Osteoblast (primary cell): ENCODE data around the gene EPHA10. TPM values are rescaled to one million over a fixed set of nuclear protein-coding genes. Genes with fewer than 3 reads are reported as not detected.
A peak's percentile ranks its signal among the peaks of the same experiment; 100 is the strongest.

Experiments used
- DNase-seq: peaks from one replicate; pipeline ENCODE4 v3.0.0; 2011; ENCODE audit warnings: low spot score, mixed read lengths; ENCODE audit not compliant: insufficient read length; ENCODE audit errors: missing footprints
- H2AFZ ChIP-seq: 2 replicates; pipeline ENCODE4 v1.6.0; 2011; ENCODE audit warnings: mild to moderate bottlenecking, low read length
- H3K27ac ChIP-seq: 2 replicates; pipeline ENCODE4 v1.5.1; 2011; ENCODE audit warnings: mild to moderate bottlenecking, low read depth, low read length, moderate library complexity
- H3K27me3 ChIP-seq: 2 replicates; pipeline ENCODE4 v1.6.0; 2012; ENCODE audit warnings: mild to moderate bottlenecking, control low read depth, inconsistent platforms, low read length, moderate library complexity; ENCODE audit not compliant: insufficient read depth
- H3K36me3 ChIP-seq: 2 replicates; pipeline ENCODE4 v1.5.1; 2011; ENCODE audit warnings: mild to moderate bottlenecking, low read length, control low read depth, moderate library complexity; ENCODE audit not compliant: insufficient read depth
- H3K4me1 ChIP-seq: 2 replicates; pipeline ENCODE4 v1.5.1; 2011; ENCODE audit warnings: mild to moderate bottlenecking, low read length, control low read depth, moderate library complexity; ENCODE audit not compliant: insufficient read depth
- H3K4me2 ChIP-seq: 2 replicates; pipeline ENCODE4 v1.6.0; 2011; ENCODE audit warnings: mild to moderate bottlenecking, low read length; ENCODE audit not compliant: insufficient read depth
- H3K4me3 ChIP-seq: fragments of 200-600 bp; sonication (generic); 3 replicates; pipeline ENCODE4 v1.5.1; 2012; ENCODE audit warnings: mild to moderate bottlenecking, low read length, inconsistent platforms; ENCODE audit not compliant: insufficient read depth
- H3K79me2 ChIP-seq: 2 replicates; pipeline ENCODE4 v1.6.0; 2012; ENCODE audit warnings: mild to moderate bottlenecking, low read length, control low read depth, inconsistent platforms; ENCODE audit not compliant: insufficient read depth
- H3K9me3 ChIP-seq: 2 replicates; pipeline ENCODE4 v1.5.1; 2011; ENCODE audit warnings: low read depth, low read length, control low read depth
- H4K20me1 ChIP-seq: 2 replicates; pipeline ENCODE4 v1.6.0; 2012; ENCODE audit warnings: mild to moderate bottlenecking, low read length, control low read depth; ENCODE audit not compliant: insufficient read depth
- CTCF ChIP-seq: IDR thresholded peaks from 2 replicates; pipeline ENCODE4 v1.5.1; 2011; ENCODE audit warnings: mild to moderate bottlenecking, low read depth, low read length, moderate library complexity; ENCODE audit errors: extremely low read depth
- total RNA-seq: library from RNA; depleted of rRNA; stranded (reverse); fragments of >200 nt; gene quantifications from 2 replicates; pipeline ENCODE4 v1.2.3, GENCODE V29; 2012

Gene EPHA10
- total RNA-seq, 1 donor: not detected

DNA sequence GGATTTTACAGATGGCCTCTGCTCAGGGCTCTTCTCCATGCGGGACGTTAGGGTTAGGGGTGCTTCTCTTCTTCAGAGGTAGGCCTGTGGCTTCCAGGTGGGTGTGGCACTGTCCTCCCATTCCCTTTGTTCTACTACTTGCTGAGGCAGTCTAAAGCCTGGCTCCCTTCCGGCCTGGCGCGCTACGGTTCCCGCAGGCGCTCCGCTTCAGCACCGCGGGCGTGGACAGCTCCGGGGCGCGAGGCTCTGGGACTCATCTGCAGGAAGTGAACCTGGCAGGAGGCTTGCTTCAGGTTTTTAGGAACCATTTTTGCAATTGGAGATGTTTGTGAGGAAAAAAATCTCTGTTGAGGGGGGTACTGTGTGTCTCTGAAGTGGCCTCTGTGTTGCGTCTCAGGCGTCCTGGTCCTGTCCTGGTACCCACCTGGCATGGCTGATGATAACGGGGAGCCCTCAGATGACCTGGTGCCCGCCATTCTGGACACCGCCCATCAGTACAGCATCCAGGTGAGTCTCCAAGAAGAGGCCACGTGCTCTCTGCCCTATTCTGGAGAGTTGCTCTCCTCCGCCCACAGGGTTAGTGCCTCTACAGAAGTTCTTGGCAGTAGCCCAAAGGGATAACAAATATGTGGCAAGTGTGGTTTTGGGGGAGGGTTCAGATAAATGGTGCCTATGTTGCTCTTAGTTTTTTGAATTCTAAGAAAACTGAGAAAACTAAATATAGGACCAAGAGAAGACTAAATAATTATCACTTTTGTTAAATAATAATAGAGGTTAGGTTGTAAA, 30.6 kb upstream of the EPHA10 start:
- peaks cover 8% of the 10 kb centered on the region for H4K20me1 ChIP-seq
- no peak for TF ChIP-seq CTCF

DNA sequence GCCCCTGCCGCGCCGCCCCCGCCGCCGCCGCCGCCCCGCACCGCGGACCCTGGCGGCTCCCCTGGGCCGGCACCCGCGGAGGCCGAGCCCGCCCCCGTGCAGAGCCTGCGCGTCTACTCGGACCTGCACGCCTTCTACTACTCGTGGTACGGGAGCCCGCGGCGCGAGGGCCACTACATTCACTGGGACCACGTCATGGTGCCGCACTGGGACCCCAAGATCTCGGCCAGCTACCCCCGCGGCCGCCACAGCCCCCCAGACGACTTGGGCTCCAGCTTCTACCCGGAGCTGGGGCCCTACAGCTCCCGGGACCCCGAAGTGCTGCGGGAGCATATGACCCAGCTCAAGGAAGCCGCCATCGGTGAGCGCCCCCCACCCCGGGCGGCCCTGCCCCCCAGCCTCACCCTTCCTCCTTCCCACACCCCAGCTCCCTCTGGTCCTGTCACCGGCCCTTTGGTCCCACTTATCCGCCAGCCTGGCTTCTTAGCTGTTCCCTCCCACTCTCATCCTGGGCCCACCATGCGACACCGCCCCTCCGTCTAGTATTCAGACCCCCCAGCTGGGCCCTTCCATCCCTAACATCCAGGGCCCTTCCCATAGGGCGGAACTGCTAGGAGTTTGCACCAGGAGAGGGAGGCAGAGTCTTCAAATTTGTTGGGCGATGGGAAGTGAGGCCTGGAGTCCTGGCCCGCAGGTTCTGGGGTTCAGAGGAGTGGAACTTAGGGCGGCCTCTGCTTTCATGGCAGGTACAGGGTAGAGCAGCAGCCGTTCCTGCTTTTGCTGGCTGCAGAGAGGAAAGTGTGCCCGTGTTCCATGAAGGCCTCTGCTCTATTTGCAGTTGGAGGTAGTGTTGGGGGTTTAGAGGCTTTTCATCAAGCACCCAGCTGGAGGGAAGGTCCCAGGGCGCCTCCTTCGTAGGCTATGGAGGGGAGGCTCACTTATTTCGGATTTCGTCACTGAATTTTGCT, 29.7 kb upstream of the EPHA10 start:
- peaks cover 22% of the 10 kb centered on the region for H3K27me3 ChIP-seq
- H3K4me3 ChIP-seq: no peak overlapping the region
- H3K9me3 ChIP-seq: no peaks in the 10 kb centered on the region
- H3K36me3 ChIP-seq: no peaks in the 10 kb centered on the region
- no peak overlapping the region for H3K4me2 ChIP-seq
- H2AFZ ChIP-seq: no peak overlapping the region
- H3K4me1 ChIP-seq: no peaks in the 10 kb centered on the region
- no peak for TF ChIP-seq CTCF
- no peak overlapping the region for H3K27ac ChIP-seq
- DNase-seq: peak; percentile 88
- peaks cover 8% of the 10 kb centered on the region for H4K20me1 ChIP-seq
- no peaks in the 10 kb centered on the region for H3K79me2 ChIP-seq

More for the DNA sequence above, 30.6 kb upstream of the EPHA10 start:
- Histone ChIP-seq H3K4me1 (no peaks in the 10 kb centered on the region), H3K79me2 (no peaks in the 10 kb centered on the region), H2AFZ (no peak overlapping the region), H3K27ac (no peak overlapping the region), H3K36me3 (no peaks in the 10 kb centered on the region), H3K4me3 (no peak overlapping the region), H3K27me3 (peaks cover 22% of the 10 kb centered on the region), H3K9me3 (no peaks in the 10 kb centered on the region), H3K4me2 (no peak overlapping the region)
- peak; percentile 97 for DNase-seq

DNA sequence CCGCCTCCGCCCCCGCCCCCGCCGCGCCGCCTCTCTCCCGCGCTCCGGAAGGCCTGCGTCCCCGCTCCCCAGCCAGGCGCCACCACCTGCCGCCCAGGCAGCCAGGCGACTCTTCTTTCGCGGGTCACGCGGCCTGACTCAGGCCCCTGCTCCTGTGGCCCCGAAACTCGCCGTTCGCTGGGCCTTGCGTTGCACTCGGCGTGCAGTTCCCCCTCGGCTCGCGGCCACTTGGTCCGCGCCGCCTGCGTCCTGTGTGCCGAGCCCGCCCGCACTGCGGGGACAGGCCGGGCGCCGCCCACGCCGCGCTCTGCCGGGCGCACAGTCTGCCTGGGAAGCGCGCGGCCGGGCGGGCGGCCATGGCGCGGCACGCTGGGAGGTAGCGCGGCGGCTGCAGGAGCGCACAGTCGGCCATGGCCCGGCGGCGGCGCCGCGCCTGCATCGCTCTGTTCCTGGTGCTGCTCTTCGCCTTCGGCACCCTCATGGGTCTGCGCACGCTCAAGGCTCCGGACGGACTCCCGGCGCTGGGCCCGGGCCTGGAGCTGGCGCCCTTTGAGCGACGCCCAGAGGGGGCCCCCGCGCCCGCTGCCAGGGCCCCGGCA, 29.0 kb upstream of the EPHA10 start, which contains the start of gene MANEAL:
TSS of gene MANEAL (plus strand) at position 75 of the 599 bp plus-strand sequence. CDS start at position 411, 336 bp downstream.
- H3K27me3 ChIP-seq: peaks cover 22% of the 10 kb centered on the region
- no peaks in the 10 kb centered on the region for H3K79me2 ChIP-seq
- TF ChIP-seq CTCF: no peak
- H3K27ac ChIP-seq: no peak within 1 kb of the TSS
- no peaks in the 10 kb centered on the region for H3K4me1 ChIP-seq
- peak within 1 kb of the TSS; percentile 62 for H3K4me3 ChIP-seq
- H3K9me3 ChIP-seq: no peaks in the 10 kb centered on the region
- peak within 1 kb of the TSS; percentile 76 for H3K4me2 ChIP-seq
- H3K36me3 ChIP-seq: no peaks in the 10 kb centered on the region
- peak; percentile 96 for DNase-seq
- no peak within 1 kb of the TSS for H2AFZ ChIP-seq
- H4K20me1 ChIP-seq: peaks cover 8% of the 10 kb centered on the region
